Neural cell (in vitro differentiated cells): ENCODE data around the gene MARK3. TPM values are rescaled to one million over a fixed set of nuclear protein-coding genes. Genes with fewer than 3 reads are reported as not detected.

ENCODE experiments used
- H2AFZ ChIP-seq: fragments of 200-600, 300-800 bp; sonication (generic), shearing (Covaris generic); 2 replicates; pipeline ENCODE4 v1.6.0; 2014; ENCODE audit warnings: low read depth, mild to moderate bottlenecking, antibody characterized with exemption, low read length, moderate library complexity
- H3F3A ChIP-seq: fragments of 200-600 bp; shearing (Covaris generic); 2 replicates; pipeline ENCODE4 v1.6.1; 2016; ENCODE audit warnings: mild to moderate bottlenecking, moderate library complexity, mixed read lengths, antibody characterized with exemption, low read length; ENCODE audit not compliant: insufficient read depth, poor library complexity, severe bottlenecking
- H3K27ac ChIP-seq: fragments of 200-600, 300-800 bp; sonication (generic), shearing (Covaris generic); 2 replicates; pipeline ENCODE4 v1.5.1; 2014; ENCODE audit warnings: mild to moderate bottlenecking, low read length, moderate library complexity
- H3K27me3 ChIP-seq: fragments of 300-800, 200-600 bp; sonication (generic), shearing (Covaris generic); 2 replicates; pipeline ENCODE4 v1.6.0; 2014; ENCODE audit warnings: mild to moderate bottlenecking, low read depth, low read length, moderate library complexity; ENCODE audit not compliant: insufficient read depth
- H3K36me3 ChIP-seq: fragments of 300-800, 200-600 bp; sonication (generic), shearing (Covaris generic); 2 replicates; pipeline ENCODE4 v1.5.1; 2014; ENCODE audit warnings: mild to moderate bottlenecking, antibody characterized with exemption, low read length, moderate library complexity; ENCODE audit not compliant: insufficient read depth
- H3K4me2 ChIP-seq: fragments of 300-800, 200-600 bp; sonication (generic), shearing (Covaris generic); 2 replicates; pipeline ENCODE4 v1.6.0; 2014; ENCODE audit warnings: mild to moderate bottlenecking, low read length
- H3K4me3 ChIP-seq: fragments of 300-800, 200-600 bp; sonication (generic), shearing (Covaris generic); 2 replicates; pipeline ENCODE4 v1.5.1; 2014; ENCODE audit warnings: mild to moderate bottlenecking, low read length, moderate library complexity
- H3K79me2 ChIP-seq: fragments of 200-600 bp; shearing (Covaris generic); replicated peaks from 2 replicates; pipeline ENCODE4 v1.6.0; 2014; ENCODE audit warnings: mild to moderate bottlenecking, low read length, moderate library complexity; ENCODE audit not compliant: insufficient read depth
- H3K9ac ChIP-seq: fragments of 300-800, 200-600 bp; sonication (generic), shearing (Covaris generic); 2 replicates; pipeline ENCODE4 v1.6.1; 2016; ENCODE audit warnings: mild to moderate bottlenecking, low read length, mixed read lengths
- H3K9me2 ChIP-seq: fragments of 200-600 bp; shearing (Covaris generic); 2 replicates; pipeline ENCODE4 v1.6.1; 2016; ENCODE audit warnings: mild to moderate bottlenecking, low read length, mixed read lengths; ENCODE audit not compliant: insufficient read depth
- H3K9me3 ChIP-seq: fragments of 200-600, 300-800 bp; sonication (generic), shearing (Covaris generic); 2 replicates; pipeline ENCODE4 v1.6.1; 2016; ENCODE audit warnings: mild to moderate bottlenecking, mixed run types, low read length, moderate library complexity, mixed read lengths
- H4K20me1 ChIP-seq: fragments of 200-600 bp; shearing (Covaris generic); 2 replicates; pipeline ENCODE4 v1.6.1; 2016; ENCODE audit warnings: mild to moderate bottlenecking, mixed run types; ENCODE audit not compliant: insufficient read depth
- CTCF ChIP-seq: fragments of 450-650 bp; IDR thresholded peaks from 2 replicates; pipeline ENCODE4 v1.5.1; 2014; ENCODE audit warnings: antibody characterized with exemption, mild to moderate bottlenecking, moderate library complexity; ENCODE audit not compliant: poor library complexity, severe bottlenecking
- EP300 ChIP-seq: fragments of 450-650 bp; conservative IDR thresholded peaks from 2 replicates; pipeline ENCODE4 v1.6.1; 2014; ENCODE audit warnings: antibody characterized with exemption, mild to moderate bottlenecking, moderate library complexity; ENCODE audit not compliant: poor library complexity, severe bottlenecking
- EZH2 ChIP-seq: fragments of 200-600, 300-800 bp; shearing (Covaris generic), sonication (generic); IDR thresholded peaks from 2 replicates; pipeline ENCODE4 v1.6.1; 2014; ENCODE audit warnings: antibody characterized with exemption, low read length, borderline replicate concordance, mild to moderate bottlenecking; ENCODE audit not compliant: insufficient read depth, poor library complexity, severe bottlenecking
- MXI1 ChIP-seq: fragments of 450-650 bp; conservative IDR thresholded peaks from 2 replicates; pipeline ENCODE4 v1.6.1; 2014; ENCODE audit warnings: antibody characterized with exemption, mild to moderate bottlenecking; ENCODE audit not compliant: poor library complexity, severe bottlenecking
- POLR2AphosphoS5 ChIP-seq: IDR thresholded peaks from 2 replicates; pipeline ENCODE4 v1.6.1; 2012
- RAD21 ChIP-seq: fragments of 450-650 bp; conservative IDR thresholded peaks from 2 replicates; pipeline ENCODE4 v1.6.1; 2014; ENCODE audit warnings: antibody characterized with exemption, mild to moderate bottlenecking, moderate library complexity
- SMC3 ChIP-seq: fragments of 450-650 bp; conservative IDR thresholded peaks from 2 replicates; pipeline ENCODE4 v1.6.1; 2014; ENCODE audit warnings: antibody characterized with exemption, mild to moderate bottlenecking, moderate library complexity; ENCODE audit not compliant: poor library complexity
- TAF1 ChIP-seq: IDR thresholded peaks from 2 replicates; pipeline ENCODE4 v1.6.1; 2012; ENCODE audit warnings: low read depth
- polyA plus RNA-seq: library from polyadenylated mRNA; depleted of rRNA; stranded (reverse); fragments of >200 nt; gene quantifications from 2 replicates; pipeline ENCODE4 v1.2.3, GENCODE V29; 2014
- TF ChIP-seq, protein P1 (sequence below): IDR thresholded peaks from 2 replicates; pipeline ENCODE4 v1.6.1; 2012; ENCODE audit warnings: borderline replicate concordance

The MARK3 gene
- polyA plus RNA-seq, 1 donor from 2014 or later, result 158 TPM

GRCh38 chr14:103372552-103373304 lies 12.5 kb upstream of the MARK3 start:
- no peak overlapping the region for H2AFZ ChIP-seq
- H3K27me3 ChIP-seq, result no peaks in the 10 kb centered on the region
- H4K20me1 ChIP-seq, result no peaks in the 10 kb centered on the region
- H3K4me3 ChIP-seq, result no peak overlapping the region
- H3K36me3 ChIP-seq, result no peaks in the 10 kb centered on the region
- TF ChIP-seq SMC3, result no peak
- TF ChIP-seq TAF1, result no peak
- TF ChIP-seq CTCF, result no peak
- no peak for TF ChIP-seq RAD21
- TF ChIP-seq EP300, result no peak
- TF ChIP-seq MXI1, result no peak
- TF ChIP-seq EZH2, result no peak
- no peak for TF ChIP-seq POLR2AphosphoS5
- H3K27ac ChIP-seq, result no peak overlapping the region
- no peaks in the 10 kb centered on the region for H3K9me2 ChIP-seq
- no peaks in the 10 kb centered on the region for H3K79me2 ChIP-seq
- no peaks in the 10 kb centered on the region for H3F3A ChIP-seq
- H3K9ac ChIP-seq, result no peak overlapping the region
- no peak overlapping the region for H3K4me2 ChIP-seq
- no peaks in the 10 kb centered on the region for H3K9me3 ChIP-seq

GRCh38 chr14:103374121-103374520 lies 11.1 kb upstream of the MARK3 start:
- no peaks in the 10 kb centered on the region for H3F3A ChIP-seq
- H3K9ac ChIP-seq, result no peak overlapping the region
- no peaks in the 10 kb centered on the region for H3K9me2 ChIP-seq
- H4K20me1 ChIP-seq, result no peaks in the 10 kb centered on the region
- no peak overlapping the region for H2AFZ ChIP-seq
- no peak overlapping the region for H3K27ac ChIP-seq
- no peaks in the 10 kb centered on the region for H3K36me3 ChIP-seq
- no peaks in the 10 kb centered on the region for H3K79me2 ChIP-seq
- H3K27me3 ChIP-seq, result no peaks in the 10 kb centered on the region
- no peak for TF ChIP-seq TAF1
- TF ChIP-seq, protein P1, sequence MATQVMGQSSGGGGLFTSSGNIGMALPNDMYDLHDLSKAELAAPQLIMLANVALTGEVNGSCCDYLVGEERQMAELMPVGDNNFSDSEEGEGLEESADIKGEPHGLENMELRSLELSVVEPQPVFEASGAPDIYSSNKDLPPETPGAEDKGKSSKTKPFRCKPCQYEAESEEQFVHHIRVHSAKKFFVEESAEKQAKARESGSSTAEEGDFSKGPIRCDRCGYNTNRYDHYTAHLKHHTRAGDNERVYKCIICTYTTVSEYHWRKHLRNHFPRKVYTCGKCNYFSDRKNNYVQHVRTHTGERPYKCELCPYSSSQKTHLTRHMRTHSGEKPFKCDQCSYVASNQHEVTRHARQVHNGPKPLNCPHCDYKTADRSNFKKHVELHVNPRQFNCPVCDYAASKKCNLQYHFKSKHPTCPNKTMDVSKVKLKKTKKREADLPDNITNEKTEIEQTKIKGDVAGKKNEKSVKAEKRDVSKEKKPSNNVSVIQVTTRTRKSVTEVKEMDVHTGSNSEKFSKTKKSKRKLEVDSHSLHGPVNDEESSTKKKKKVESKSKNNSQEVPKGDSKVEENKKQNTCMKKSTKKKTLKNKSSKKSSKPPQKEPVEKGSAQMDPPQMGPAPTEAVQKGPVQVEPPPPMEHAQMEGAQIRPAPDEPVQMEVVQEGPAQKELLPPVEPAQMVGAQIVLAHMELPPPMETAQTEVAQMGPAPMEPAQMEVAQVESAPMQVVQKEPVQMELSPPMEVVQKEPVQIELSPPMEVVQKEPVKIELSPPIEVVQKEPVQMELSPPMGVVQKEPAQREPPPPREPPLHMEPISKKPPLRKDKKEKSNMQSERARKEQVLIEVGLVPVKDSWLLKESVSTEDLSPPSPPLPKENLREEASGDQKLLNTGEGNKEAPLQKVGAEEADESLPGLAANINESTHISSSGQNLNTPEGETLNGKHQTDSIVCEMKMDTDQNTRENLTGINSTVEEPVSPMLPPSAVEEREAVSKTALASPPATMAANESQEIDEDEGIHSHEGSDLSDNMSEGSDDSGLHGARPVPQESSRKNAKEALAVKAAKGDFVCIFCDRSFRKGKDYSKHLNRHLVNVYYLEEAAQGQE, result no peak
- no peak for TF ChIP-seq EP300
- no peak for TF ChIP-seq EZH2
- no peak for TF ChIP-seq POLR2AphosphoS5
- TF ChIP-seq CTCF, result no peak
- no peak for TF ChIP-seq MXI1
- TF ChIP-seq SMC3, result no peak
- no peak for TF ChIP-seq RAD21
- no peak overlapping the region for H3K4me3 ChIP-seq
- no peak overlapping the region for H3K4me2 ChIP-seq
- no peaks in the 10 kb centered on the region for H3K9me3 ChIP-seq
